K562 (cell line): ENCODE measurements around the gene KHSRP. TPM values are rescaled to one million over a fixed set of nuclear protein-coding genes. Genes with fewer than 3 reads are reported as not detected.

Experiments used
- CBFB ChIP-seq: sonication (generic); formaldehyde crosslinking; IDR thresholded peaks from 2 replicates; pipeline ENCODE4 v1.4.0; 2020; ENCODE audit warnings: mild to moderate bottlenecking, missing genetic modification reagents
- JUN ChIP-seq, 2 experiments: sonication (generic) in 1 of 2; formaldehyde crosslinking in 1 of 2; IDR thresholded peaks; 2 replicates each; pipeline versions ENCODE4 v1.6.1 to v1.8.0; 2012 to 2022; ENCODE audit warnings: borderline replicate concordance in 2 of 2, mild to moderate bottlenecking in 2 of 2, improper control_type of control experiment in 1 of 2, low read depth in 1 of 2, low read length in 1 of 2, missing genetic modification reagents in 1 of 2
- KDM4B ChIP-seq, 2 experiments: fragments of 450-650 bp in 1 of 2; sonication (generic) in 1 of 2; IDR thresholded peaks; 2 replicates each; pipeline ENCODE4 v1.6.1; 2016 to 2017; ENCODE audit warnings: borderline replicate concordance in 2 of 2, antibody characterized with exemption in 1 of 2, low read depth in 1 of 2, mild to moderate bottlenecking in 1 of 2
- NFE2 ChIP-seq: IDR thresholded peaks from 2 replicates; pipeline ENCODE4 v1.6.1; 2014; ENCODE audit warnings: antibody characterized with exemption, low read depth
- NUFIP1 ChIP-seq: fragments of 450-650 bp; IDR thresholded peaks from 2 replicates; pipeline ENCODE4 v1.6.1; 2018; ENCODE audit not compliant: partially characterized antibody
- PHB2 ChIP-seq: fragments of 450-650 bp; IDR thresholded peaks from 2 replicates; pipeline ENCODE4 v1.6.1; 2017; ENCODE audit warnings: low read depth
- TCFL5 ChIP-seq: fragments of 250-450 bp; sonication (Bioruptor Pico); conservative IDR thresholded peaks from 2 replicates; pipeline ENCODE4 v1.6.1; 2021; ENCODE audit warnings: mild to moderate bottlenecking, moderate library complexity, matching md5 sums
- ZBTB1 ChIP-seq: sonication (generic); formaldehyde crosslinking; IDR thresholded peaks from 2 replicates; pipeline ENCODE4 v1.8.1; 2023; ENCODE audit warnings: missing genetic modification reagents, low read depth, mild to moderate bottlenecking, borderline replicate concordance
- ZFP36 ChIP-seq: fragments of 150-350 bp; IDR thresholded peaks from 2 replicates; pipeline ENCODE4 v1.6.1; 2018; ENCODE audit warnings: low read length, low read depth; ENCODE audit not compliant: partially characterized antibody
- ZKSCAN8 ChIP-seq: fragments of 200-800 bp; sonication (Bioruptor generic); IDR thresholded peaks from 2 replicates; pipeline ENCODE4 v1.6.1; 2016; ENCODE audit warnings: missing genetic modification characterization, missing compliant biosample characterization
- ZNF12 ChIP-seq: sonication (generic); formaldehyde crosslinking; IDR thresholded peaks from 2 replicates; pipeline ENCODE4 v1.4.0; 2020; ENCODE audit warnings: mild to moderate bottlenecking, missing genetic modification reagents
- ZNF140 ChIP-seq: fragments of 250-450 bp; sonication (Bioruptor Pico); IDR thresholded peaks from 2 replicates; pipeline ENCODE4 v1.8.0; 2021; ENCODE audit warnings: moderate library complexity, mild to moderate bottlenecking, inconsistent platforms
- ZNF57 ChIP-seq: fragments of 450-650 bp; formaldehyde crosslinking; IDR thresholded peaks from 2 replicates; pipeline ENCODE4 v1.4.0; 2020; ENCODE audit warnings: mild to moderate bottlenecking, moderate library complexity
- ZNF79 ChIP-seq: fragments of 250-450 bp; sonication (Bioruptor Pico); IDR thresholded peaks from 2 replicates; pipeline ENCODE4 v1.4.0; 2020; ENCODE audit warnings: low read depth, mild to moderate bottlenecking, moderate library complexity
- polyA plus RNA-seq, 8 experiments: library from polyadenylated mRNA; depleted of rRNA in 4 of 8; stranded (reverse) in 5 of 8; unstranded in 3 of 8; fragments of >200 nt; fragmentation: Nextera tagmentation in 2 of 8; fragmentation: Illumina TruSeq in 1 of 8; extraction: Ambion mirVana in 2 of 8; extraction: Trizol in 1 of 8; gene quantifications; 2 replicates each; pipeline versions ENCODE4 v1.2.1 to v1.2.3, GENCODE V29; 2011 to 2014; ENCODE audit warnings: inconsistent platforms in 1 of 8, missing spikeins in 1 of 8
- total RNA-seq, 7 experiments: library from RNA; depleted of rRNA in 6 of 7; stranded (reverse); fragments of >200 nt in 6 of 7; fragmentation: Illumina TruSeq in 2 of 7; extraction: Trizol in 2 of 7; gene quantifications; 2 replicates each; pipeline versions ENCODE4 v1.2.1 to v1.2.3, GENCODE V29; 2011 to 2021; ENCODE audit warnings: low replicate concordance in 1 of 7
- TF ChIP-seq, protein P1 (sequence below): sonication (generic); formaldehyde crosslinking; IDR thresholded peaks from 2 replicates; pipeline ENCODE4 v1.8.0; 2023; ENCODE audit warnings: missing genetic modification reagents, mild to moderate bottlenecking, borderline replicate concordance

The KHSRP gene
- total and polyA plus RNA-seq, 9 of the 15 experiments (the other 6 are each of a cell fraction or from before 2014, with no cell fraction given), result 4.2 to 564 (median 139) TPM

DNA sequence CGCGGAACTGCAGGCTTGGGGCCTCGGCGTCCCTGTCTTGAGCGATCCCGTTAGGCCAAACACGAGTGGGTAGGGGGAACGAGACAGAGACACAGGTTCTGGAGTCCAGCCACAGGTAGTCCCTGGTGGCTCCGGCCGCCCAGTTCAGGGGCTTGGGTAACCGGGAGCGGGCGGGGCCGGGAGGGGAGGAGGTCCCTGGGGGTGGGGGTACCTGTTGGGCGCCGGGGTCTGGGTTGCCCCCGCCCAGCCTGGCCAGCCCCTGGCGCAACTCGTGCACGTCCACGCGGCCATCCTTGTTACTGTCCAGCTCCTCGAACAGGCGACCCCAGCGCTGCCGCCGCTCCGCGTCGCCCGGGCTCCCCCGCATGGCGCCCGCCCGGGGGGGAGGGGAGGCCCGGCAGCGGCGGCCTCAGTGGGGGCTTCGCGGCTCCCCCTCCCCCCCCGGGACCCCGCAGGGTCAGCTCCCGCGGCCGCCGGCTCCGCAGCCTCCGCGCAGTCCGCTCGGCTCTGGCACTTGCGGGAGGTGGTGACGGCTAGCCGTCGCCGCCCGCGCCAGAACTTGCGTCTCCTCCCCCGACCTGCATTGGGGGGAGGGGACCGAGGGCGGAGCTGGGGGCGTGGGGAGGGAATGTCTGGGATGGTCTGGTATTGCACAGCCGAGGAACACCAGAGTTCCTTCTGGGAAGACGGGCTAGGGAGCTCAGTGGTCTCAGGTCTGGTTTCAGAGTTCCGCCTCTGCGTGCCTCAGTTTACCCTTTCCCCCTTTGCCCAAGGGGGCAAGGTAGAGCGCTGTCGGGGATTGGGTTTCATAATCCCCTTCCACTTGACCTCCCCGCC lies 34.9 kb upstream of the KHSRP start, which contains the start of gene SLC25A23 (continued):
- TF ChIP-seq, protein P1, sequence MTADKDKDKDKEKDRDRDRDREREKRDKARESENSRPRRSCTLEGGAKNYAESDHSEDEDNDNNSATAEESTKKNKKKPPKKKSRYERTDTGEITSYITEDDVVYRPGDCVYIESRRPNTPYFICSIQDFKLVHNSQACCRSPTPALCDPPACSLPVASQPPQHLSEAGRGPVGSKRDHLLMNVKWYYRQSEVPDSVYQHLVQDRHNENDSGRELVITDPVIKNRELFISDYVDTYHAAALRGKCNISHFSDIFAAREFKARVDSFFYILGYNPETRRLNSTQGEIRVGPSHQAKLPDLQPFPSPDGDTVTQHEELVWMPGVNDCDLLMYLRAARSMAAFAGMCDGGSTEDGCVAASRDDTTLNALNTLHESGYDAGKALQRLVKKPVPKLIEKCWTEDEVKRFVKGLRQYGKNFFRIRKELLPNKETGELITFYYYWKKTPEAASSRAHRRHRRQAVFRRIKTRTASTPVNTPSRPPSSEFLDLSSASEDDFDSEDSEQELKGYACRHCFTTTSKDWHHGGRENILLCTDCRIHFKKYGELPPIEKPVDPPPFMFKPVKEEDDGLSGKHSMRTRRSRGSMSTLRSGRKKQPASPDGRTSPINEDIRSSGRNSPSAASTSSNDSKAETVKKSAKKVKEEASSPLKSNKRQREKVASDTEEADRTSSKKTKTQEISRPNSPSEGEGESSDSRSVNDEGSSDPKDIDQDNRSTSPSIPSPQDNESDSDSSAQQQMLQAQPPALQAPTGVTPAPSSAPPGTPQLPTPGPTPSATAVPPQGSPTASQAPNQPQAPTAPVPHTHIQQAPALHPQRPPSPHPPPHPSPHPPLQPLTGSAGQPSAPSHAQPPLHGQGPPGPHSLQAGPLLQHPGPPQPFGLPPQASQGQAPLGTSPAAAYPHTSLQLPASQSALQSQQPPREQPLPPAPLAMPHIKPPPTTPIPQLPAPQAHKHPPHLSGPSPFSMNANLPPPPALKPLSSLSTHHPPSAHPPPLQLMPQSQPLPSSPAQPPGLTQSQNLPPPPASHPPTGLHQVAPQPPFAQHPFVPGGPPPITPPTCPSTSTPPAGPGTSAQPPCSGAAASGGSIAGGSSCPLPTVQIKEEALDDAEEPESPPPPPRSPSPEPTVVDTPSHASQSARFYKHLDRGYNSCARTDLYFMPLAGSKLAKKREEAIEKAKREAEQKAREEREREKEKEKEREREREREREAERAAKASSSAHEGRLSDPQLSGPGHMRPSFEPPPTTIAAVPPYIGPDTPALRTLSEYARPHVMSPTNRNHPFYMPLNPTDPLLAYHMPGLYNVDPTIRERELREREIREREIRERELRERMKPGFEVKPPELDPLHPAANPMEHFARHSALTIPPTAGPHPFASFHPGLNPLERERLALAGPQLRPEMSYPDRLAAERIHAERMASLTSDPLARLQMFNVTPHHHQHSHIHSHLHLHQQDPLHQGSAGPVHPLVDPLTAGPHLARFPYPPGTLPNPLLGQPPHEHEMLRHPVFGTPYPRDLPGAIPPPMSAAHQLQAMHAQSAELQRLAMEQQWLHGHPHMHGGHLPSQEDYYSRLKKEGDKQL, result peak; percentile 12; the same call in 1 of the 2 replicates
- TF ChIP-seq ZNF12 (no peak), PHB2 (no peak), ZFP36 (no peak), NFE2 (no peak), KDM4B (IDR thresholded peaks at IDR 0.05; ENCODE audit: borderline replicate concordance in 2 of 2, low read depth in 1 of 2) (no peak), JUN (IDR thresholded peaks at IDR 0.05; ENCODE audit: borderline replicate concordance, low read depth, low read length) (no peak), JUN (CRISPR knock-in tag; IDR thresholded peaks at IDR 0.05; ENCODE audit: borderline replicate concordance) (no peak), ZNF79 (no peak), ZBTB1 (CRISPR knock-in tag) (peak; percentile 57; the same call in 1 of the 2 replicates), TCFL5 (no peak), NUFIP1 (no peak), CBFB (no peak), ZNF57 (CRISPR knock-in tag) (no peak), ZNF140 (CRISPR knock-in tag) (no peak), ZKSCAN8 (no peak)
